HEK293 (cell line): ENCODE results near the gene VSIG8.

ENCODE experiments used
- EGR2 ChIP-seq: fragments of 450-650 bp; formaldehyde crosslinking; IDR thresholded peaks from 2 replicates; pipeline ENCODE4 v1.5.1; 2016; ENCODE audit warnings: low read depth, missing biosample characterization, missing genetic modification characterization
- GLI4 ChIP-seq: fragments of 450-650 bp; formaldehyde crosslinking; IDR thresholded peaks from 2 replicates; pipeline ENCODE4 v1.5.1; 2016; ENCODE audit warnings: missing biosample characterization, missing genetic modification characterization
- PRDM1 ChIP-seq: fragments of 450-650 bp; formaldehyde crosslinking; IDR thresholded peaks from 2 replicates; pipeline ENCODE4; 2016; ENCODE audit warnings: missing biosample characterization, missing genetic modification characterization
- SCRT1 ChIP-seq: fragments of 450-650 bp; formaldehyde crosslinking; IDR thresholded peaks from 2 replicates; pipeline ENCODE4 v1.5.1; 2016; ENCODE audit warnings: missing biosample characterization, missing genetic modification characterization, borderline replicate concordance
- SP3 ChIP-seq: fragments of 450-650 bp; formaldehyde crosslinking; IDR thresholded peaks from 2 replicates; pipeline ENCODE4 v1.5.1; 2016; ENCODE audit warnings: missing biosample characterization, missing genetic modification characterization
- ZBTB1 ChIP-seq: fragments of 450-650 bp; formaldehyde crosslinking; IDR thresholded peaks from 2 replicates; pipeline ENCODE4 v1.5.1; 2016; ENCODE audit warnings: missing biosample characterization, missing genetic modification characterization
- ZFP3 ChIP-seq: fragments of 450-650 bp; formaldehyde crosslinking; IDR thresholded peaks from 2 replicates; pipeline ENCODE4 v1.5.1; 2016; ENCODE audit warnings: low read depth, missing biosample characterization, missing genetic modification characterization
- ZFP37 ChIP-seq: fragments of 450-650 bp; formaldehyde crosslinking; IDR thresholded peaks from 2 replicates; pipeline ENCODE4 v1.5.1; 2016; ENCODE audit warnings: missing biosample characterization, missing genetic modification characterization
- ZNF175 ChIP-seq: fragments of 450-650 bp; formaldehyde crosslinking; IDR thresholded peaks from 2 replicates; pipeline ENCODE4 v1.5.1; 2016; ENCODE audit warnings: missing biosample characterization, missing genetic modification characterization
- ZNF184 ChIP-seq: fragments of 450-650 bp; IDR thresholded peaks from 2 replicates; pipeline ENCODE4 v1.5.1; 2018; ENCODE audit warnings: missing biosample characterization, mild to moderate bottlenecking, missing genetic modification characterization
- ZNF302 ChIP-seq: fragments of 450-650 bp; formaldehyde crosslinking; IDR thresholded peaks from 2 replicates; pipeline ENCODE4 v1.5.1; 2016; ENCODE audit warnings: missing biosample characterization, missing genetic modification characterization, low read depth
- ZNF335 ChIP-seq: fragments of 450-650 bp; formaldehyde crosslinking; conservative IDR thresholded peaks from 2 replicates; pipeline ENCODE4 v1.5.1; 2016; ENCODE audit warnings: missing biosample characterization, missing genetic modification characterization
- ZNF37A ChIP-seq: fragments of 450-650 bp; IDR thresholded peaks from 2 replicates; pipeline ENCODE4 v1.5.1; 2018; ENCODE audit warnings: missing biosample characterization, missing genetic modification characterization
- ZNF391 ChIP-seq: fragments of 450-650 bp; formaldehyde crosslinking; IDR thresholded peaks from 2 replicates; pipeline ENCODE4 v1.5.1; 2016; ENCODE audit warnings: low read depth, missing biosample characterization, missing genetic modification characterization, borderline replicate concordance
- ZNF416 ChIP-seq: fragments of 450-650 bp; formaldehyde crosslinking; IDR thresholded peaks from 2 replicates; pipeline ENCODE4 v1.5.1; 2016; ENCODE audit warnings: missing biosample characterization, missing genetic modification characterization
- ZNF510 ChIP-seq: fragments of 450-650 bp; formaldehyde crosslinking; IDR thresholded peaks from 2 replicates; pipeline ENCODE4 v1.5.1; 2018; ENCODE audit warnings: mild to moderate bottlenecking, missing genetic modification characterization, missing biosample characterization; ENCODE audit not compliant: insufficient replicate concordance
- ZNF513 ChIP-seq: fragments of 450-650 bp; IDR thresholded peaks from 2 replicates; pipeline ENCODE4 v1.5.1; 2018; ENCODE audit warnings: missing biosample characterization, missing genetic modification characterization
- ZNF560 ChIP-seq: fragments of 450-650 bp; formaldehyde crosslinking; IDR thresholded peaks from 2 replicates; pipeline ENCODE4 v1.5.1; 2017; ENCODE audit warnings: missing biosample characterization, missing genetic modification characterization, borderline replicate concordance
- ZNF585B ChIP-seq: fragments of 450-650 bp; formaldehyde crosslinking; IDR thresholded peaks from 2 replicates; pipeline ENCODE4 v1.5.1; 2016; ENCODE audit warnings: missing biosample characterization, missing genetic modification characterization
- ZNF623 ChIP-seq: fragments of 450-650 bp; formaldehyde crosslinking; IDR thresholded peaks from 2 replicates; pipeline ENCODE4 v1.5.1; 2016; ENCODE audit warnings: missing biosample characterization, missing genetic modification characterization
- ZNF664 ChIP-seq: fragments of 450-650 bp; formaldehyde crosslinking; IDR thresholded peaks from 2 replicates; pipeline ENCODE4 v1.5.1; 2016; ENCODE audit warnings: missing biosample characterization, missing genetic modification characterization
- ZNF747 ChIP-seq: fragments of 450-650 bp; formaldehyde crosslinking; IDR thresholded peaks from 2 replicates; pipeline ENCODE4 v1.5.1; 2016; ENCODE audit warnings: missing biosample characterization, missing genetic modification characterization
- ZNF843 ChIP-seq: fragments of 450-650 bp; formaldehyde crosslinking; IDR thresholded peaks from 2 replicates; pipeline ENCODE4 v1.5.1; 2016; ENCODE audit warnings: missing biosample characterization, missing genetic modification characterization
- ZSCAN30 ChIP-seq: fragments of 450-650 bp; IDR thresholded peaks from 2 replicates; pipeline ENCODE4 v1.5.1; 2018; ENCODE audit warnings: missing biosample characterization, mild to moderate bottlenecking, missing genetic modification characterization, moderate library complexity
- TF ChIP-seq, protein P1 (sequence below): fragments of 450-650 bp; formaldehyde crosslinking; IDR thresholded peaks from 2 replicates; pipeline ENCODE4 v1.5.1; 2016; ENCODE audit warnings: missing biosample characterization, missing genetic modification characterization
- TF ChIP-seq, protein P2 (sequence below): fragments of 450-650 bp; formaldehyde crosslinking; conservative IDR thresholded peaks from 2 replicates; pipeline ENCODE4 v1.5.1; 2016; ENCODE audit warnings: low read depth, missing biosample characterization, missing genetic modification characterization
- TF ChIP-seq, protein P3 (sequence below): fragments of 450-650 bp; formaldehyde crosslinking; IDR thresholded peaks from 2 replicates; pipeline ENCODE4 v1.5.1; 2016; ENCODE audit warnings: missing biosample characterization, missing genetic modification characterization
- TF ChIP-seq, protein P4 (sequence below): fragments of 450-650 bp; formaldehyde crosslinking; IDR thresholded peaks from 2 replicates; pipeline ENCODE4; 2016; ENCODE audit warnings: missing biosample characterization, missing genetic modification characterization

The VSIG8 gene

GRCh38 chr1:159882527-159882862, 20.0 kb upstream of the VSIG8 start (continued):
- TF ChIP-seq ZNF585B (tag by site-specific recombination) (no peak), SP3 (tag by site-specific recombination) (no peak), ZSCAN30 (no peak), ZNF747 (tag by site-specific recombination) (no peak), ZNF37A (no peak), ZNF623 (tag by site-specific recombination) (no peak), ZNF510 (tag by site-specific recombination) (no peak), ZNF175 (tag by site-specific recombination) (no peak), ZNF664 (tag by site-specific recombination) (no peak), SCRT1 (no peak), ZFP37 (tag by site-specific recombination) (no peak), ZNF560 (tag by site-specific recombination) (no peak), ZNF391 (tag by site-specific recombination) (no peak), ZNF513 (tag by site-specific recombination) (no peak), PRDM1 (tag by site-specific recombination) (no peak), ZNF416 (tag by site-specific recombination) (no peak), ZFP3 (tag by site-specific recombination) (no peak), ZNF843 (no peak), GLI4 (tag by site-specific recombination) (no peak), ZNF184 (tag by site-specific recombination) (no peak), ZNF335 (0 out of 2 replicates have a peak, but pooled peaks have one; percentile 5), ZBTB1 (no peak), ZNF302 (no peak), EGR2 (tag by site-specific recombination) (peak; percentile 34; the same call in 1 of the 2 replicates)
- TF ChIP-seq, protein P1, sequence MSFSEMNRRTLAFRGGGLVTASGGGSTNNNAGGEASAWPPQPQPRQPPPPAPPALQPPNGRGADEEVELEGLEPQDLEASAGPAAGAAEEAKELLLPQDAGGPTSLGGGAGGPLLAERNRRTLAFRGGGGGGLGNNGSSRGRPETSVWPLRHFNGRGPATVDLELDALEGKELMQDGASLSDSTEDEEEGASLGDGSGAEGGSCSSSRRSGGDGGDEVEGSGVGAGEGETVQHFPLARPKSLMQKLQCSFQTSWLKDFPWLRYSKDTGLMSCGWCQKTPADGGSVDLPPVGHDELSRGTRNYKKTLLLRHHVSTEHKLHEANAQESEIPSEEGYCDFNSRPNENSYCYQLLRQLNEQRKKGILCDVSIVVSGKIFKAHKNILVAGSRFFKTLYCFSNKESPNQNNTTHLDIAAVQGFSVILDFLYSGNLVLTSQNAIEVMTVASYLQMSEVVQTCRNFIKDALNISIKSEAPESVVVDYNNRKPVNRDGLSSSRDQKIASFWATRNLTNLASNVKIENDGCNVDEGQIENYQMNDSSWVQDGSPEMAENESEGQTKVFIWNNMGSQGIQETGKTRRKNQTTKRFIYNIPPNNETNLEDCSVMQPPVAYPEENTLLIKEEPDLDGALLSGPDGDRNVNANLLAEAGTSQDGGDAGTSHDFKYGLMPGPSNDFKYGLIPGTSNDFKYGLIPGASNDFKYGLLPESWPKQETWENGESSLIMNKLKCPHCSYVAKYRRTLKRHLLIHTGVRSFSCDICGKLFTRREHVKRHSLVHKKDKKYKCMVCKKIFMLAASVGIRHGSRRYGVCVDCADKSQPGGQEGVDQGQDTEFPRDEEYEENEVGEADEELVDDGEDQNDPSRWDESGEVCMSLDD (tag by site-specific recombination), result no peak
- TF ChIP-seq, protein P2, sequence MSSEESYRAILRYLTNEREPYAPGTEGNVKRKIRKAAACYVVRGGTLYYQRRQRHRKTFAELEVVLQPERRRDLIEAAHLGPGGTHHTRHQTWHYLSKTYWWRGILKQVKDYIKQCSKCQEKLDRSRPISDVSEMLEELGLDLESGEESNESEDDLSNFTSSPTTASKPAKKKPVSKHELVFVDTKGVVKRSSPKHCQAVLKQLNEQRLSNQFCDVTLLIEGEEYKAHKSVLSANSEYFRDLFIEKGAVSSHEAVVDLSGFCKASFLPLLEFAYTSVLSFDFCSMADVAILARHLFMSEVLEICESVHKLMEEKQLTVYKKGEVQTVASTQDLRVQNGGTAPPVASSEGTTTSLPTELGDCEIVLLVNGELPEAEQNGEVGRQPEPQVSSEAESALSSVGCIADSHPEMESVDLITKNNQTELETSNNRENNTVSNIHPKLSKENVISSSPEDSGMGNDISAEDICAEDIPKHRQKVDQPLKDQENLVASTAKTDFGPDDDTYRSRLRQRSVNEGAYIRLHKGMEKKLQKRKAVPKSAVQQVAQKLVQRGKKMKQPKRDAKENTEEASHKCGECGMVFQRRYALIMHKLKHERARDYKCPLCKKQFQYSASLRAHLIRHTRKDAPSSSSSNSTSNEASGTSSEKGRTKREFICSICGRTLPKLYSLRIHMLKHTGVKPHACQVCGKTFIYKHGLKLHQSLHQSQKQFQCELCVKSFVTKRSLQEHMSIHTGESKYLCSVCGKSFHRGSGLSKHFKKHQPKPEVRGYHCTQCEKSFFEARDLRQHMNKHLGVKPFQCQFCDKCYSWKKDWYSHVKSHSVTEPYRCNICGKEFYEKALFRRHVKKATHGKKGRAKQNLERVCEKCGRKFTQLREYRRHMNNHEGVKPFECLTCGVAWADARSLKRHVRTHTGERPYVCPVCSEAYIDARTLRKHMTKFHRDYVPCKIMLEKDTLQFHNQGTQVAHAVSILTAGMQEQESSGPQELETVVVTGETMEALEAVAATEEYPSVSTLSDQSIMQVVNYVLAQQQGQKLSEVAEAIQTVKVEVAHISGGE (tag by site-specific recombination), result no peak
- TF ChIP-seq, protein P3, sequence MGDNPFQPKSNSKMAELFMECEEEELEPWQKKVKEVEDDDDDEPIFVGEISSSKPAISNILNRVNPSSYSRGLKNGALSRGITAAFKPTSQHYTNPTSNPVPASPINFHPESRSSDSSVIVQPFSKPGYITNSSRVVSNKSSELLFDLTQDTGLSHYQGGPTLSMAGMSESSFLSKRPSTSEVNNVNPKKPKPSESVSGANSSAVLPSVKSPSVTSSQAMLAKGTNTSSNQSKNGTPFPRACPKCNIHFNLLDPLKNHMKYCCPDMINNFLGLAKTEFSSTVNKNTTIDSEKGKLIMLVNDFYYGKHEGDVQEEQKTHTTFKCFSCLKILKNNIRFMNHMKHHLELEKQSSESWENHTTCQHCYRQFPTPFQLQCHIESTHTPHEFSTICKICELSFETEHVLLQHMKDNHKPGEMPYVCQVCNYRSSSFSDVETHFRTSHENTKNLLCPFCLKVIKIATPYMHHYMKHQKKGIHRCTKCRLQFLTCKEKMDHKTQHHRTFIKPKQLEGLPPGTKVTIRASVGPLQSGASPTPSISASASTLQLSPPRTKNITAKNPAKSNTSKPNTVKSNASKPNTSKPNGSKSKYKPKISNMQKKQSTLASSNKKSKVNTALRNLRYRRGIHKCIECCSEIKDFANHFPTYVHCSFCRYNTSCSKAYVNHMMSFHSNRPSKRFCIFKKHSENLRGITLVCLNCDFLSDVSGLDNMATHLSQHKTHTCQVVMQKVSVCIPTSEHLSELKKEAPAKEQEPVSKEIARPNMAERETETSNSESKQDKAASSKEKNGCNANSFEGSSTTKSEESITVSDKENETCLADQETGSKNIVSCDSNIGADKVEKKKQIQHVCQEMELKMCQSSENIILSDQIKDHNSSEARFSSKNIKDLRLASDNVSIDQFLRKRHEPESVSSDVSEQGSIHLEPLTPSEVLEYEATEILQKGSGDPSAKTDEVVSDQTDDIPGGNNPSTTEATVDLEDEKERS, result no peak
- TF ChIP-seq, protein P4, sequence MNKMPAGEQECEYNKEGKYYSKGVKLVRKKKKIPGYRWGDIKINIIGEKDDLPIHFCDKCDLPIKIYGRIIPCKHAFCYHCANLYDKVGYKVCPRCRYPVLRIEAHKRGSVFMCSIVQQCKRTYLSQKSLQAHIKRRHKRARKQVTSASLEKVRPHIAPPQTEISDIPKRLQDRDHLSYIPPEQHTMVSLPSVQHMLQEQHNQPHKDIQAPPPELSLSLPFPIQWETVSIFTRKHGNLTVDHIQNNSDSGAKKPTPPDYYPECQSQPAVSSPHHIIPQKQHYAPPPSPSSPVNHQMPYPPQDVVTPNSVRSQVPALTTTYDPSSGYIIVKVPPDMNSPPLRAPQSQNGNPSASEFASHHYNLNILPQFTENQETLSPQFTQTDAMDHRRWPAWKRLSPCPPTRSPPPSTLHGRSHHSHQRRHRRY, result no peak
